Tibial nerve (tissue), 4 donors: ENCODE data around the gene TNFRSF25. TPM values are rescaled to one million over a fixed set of nuclear protein-coding genes. Genes with fewer than 3 reads are reported as not detected.

Source experiments
- DNase-seq, 2 donors: peaks; one replicate each; pipeline ENCODE4 v3.0.0-alpha.2; 2019; ENCODE audit warnings: low spot score in 2 of 2
- H3K27ac ChIP-seq, 4 donors: fragments of 200-600 bp; sonication (generic) in 3 of 4; one replicate each; pipeline ENCODE4 v1.5.1; 2017 to 2019; ENCODE audit warnings: mild to moderate bottlenecking in 1 of 4
- H3K27me3 ChIP-seq, 2 donors: fragments of 200-600 bp; sonication (generic) in 1 of 2; one replicate each; pipeline versions ENCODE4 v1.5.1 to v1.6.0; 2017 to 2019
- H3K36me3 ChIP-seq, 3 donors: fragments of 200-600 bp; sonication (generic); one replicate each; pipeline ENCODE4 v1.5.1; 2018 to 2019
- H3K4me1 ChIP-seq, 4 donors: fragments of 200-600 bp; sonication (generic) in 3 of 4; one replicate each; pipeline ENCODE4 v1.5.1; 2017 to 2019
- H3K4me3 ChIP-seq, 4 donors: fragments of 200-600 bp; sonication (generic) in 3 of 4; one replicate each; pipeline ENCODE4 v1.5.1; 2017 to 2019; ENCODE audit warnings: mild to moderate bottlenecking in 1 of 4, moderate library complexity in 1 of 4
- H3K9me3 ChIP-seq, 4 donors: fragments of 200-600 bp; sonication (generic) in 3 of 4; one replicate each; pipeline ENCODE4 v1.5.1; 2017 to 2019
- EP300 ChIP-seq, 2 donors: sonication (generic); formaldehyde crosslinking; IDR thresholded peaks; one replicate each; pipeline ENCODE4 v1.6.1; 2017; ENCODE audit warnings: antibody characterized with exemption in 2 of 2, mild to moderate bottlenecking in 1 of 2
- POLR2A ChIP-seq, 2 donors: fragments of 450-650 bp; IDR thresholded peaks; one replicate each; pipeline ENCODE4 v1.6.1; 2017; ENCODE audit warnings: antibody characterized with exemption in 2 of 2, mild to moderate bottlenecking in 2 of 2, moderate library complexity in 2 of 2
- WGBS, 2 donors: methylation state at CpG; one replicate each; pipeline ENCODE4 v1.1.5; 2018; 5-methylcytosine and 5-hydroxymethylcytosine counted together
- total RNA-seq, 4 donors: library from RNA; depleted of rRNA; stranded (reverse); fragments of >200 nt; gene quantifications; one replicate each; pipeline ENCODE4 v1.1.0, GENCODE V29; 2016
- TF ChIP-seq, protein P1 (sequence below), 5 experiments: fragments of 200-600 bp in 3 of 5; fragments of 450-650 bp in 2 of 5; sonication (generic) in 3 of 5; IDR thresholded peaks; one replicate each; pipeline ENCODE4 v1.5.1; 2016 to 2019; ENCODE audit warnings: antibody characterized with exemption in 5 of 5, mild to moderate bottlenecking in 3 of 5, moderate library complexity in 2 of 5

The TNFRSF25 gene
- total RNA-seq, 4 donors from 2014 or later, result 32.3 to 79.8 (median 53.4) TPM

DNA sequence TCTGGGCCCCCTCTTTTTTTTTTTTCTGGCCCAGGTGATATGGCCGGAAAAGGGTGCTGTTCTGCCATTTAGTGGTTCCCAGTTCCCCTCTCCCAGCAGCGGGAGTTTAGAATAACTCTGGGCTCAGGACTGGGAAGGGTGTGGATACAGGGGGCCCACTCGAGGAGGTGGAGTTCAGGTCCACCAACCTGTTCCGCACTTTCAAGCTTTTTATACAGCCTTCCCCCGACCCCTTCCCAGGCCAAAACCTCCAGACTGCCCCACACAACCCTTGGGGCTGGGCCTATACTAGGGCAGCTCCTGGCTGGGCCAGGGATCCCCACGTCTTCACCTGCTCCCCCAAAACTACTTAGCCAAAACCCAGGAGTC, 25.1 kb upstream of the TNFRSF25 start:
- peak overlapping the region in 3 of 4 donors; percentile 11 to 56 (median 53) for H3K4me3 ChIP-seq
- WGBS, 2 donors, result 51 to 56% methylated on average over 6 of the region's 6 CpGs
- H3K27ac ChIP-seq, result peak overlapping the region in 2 of 4 donors; percentile 72 to 75
- TF ChIP-seq, protein P1, sequence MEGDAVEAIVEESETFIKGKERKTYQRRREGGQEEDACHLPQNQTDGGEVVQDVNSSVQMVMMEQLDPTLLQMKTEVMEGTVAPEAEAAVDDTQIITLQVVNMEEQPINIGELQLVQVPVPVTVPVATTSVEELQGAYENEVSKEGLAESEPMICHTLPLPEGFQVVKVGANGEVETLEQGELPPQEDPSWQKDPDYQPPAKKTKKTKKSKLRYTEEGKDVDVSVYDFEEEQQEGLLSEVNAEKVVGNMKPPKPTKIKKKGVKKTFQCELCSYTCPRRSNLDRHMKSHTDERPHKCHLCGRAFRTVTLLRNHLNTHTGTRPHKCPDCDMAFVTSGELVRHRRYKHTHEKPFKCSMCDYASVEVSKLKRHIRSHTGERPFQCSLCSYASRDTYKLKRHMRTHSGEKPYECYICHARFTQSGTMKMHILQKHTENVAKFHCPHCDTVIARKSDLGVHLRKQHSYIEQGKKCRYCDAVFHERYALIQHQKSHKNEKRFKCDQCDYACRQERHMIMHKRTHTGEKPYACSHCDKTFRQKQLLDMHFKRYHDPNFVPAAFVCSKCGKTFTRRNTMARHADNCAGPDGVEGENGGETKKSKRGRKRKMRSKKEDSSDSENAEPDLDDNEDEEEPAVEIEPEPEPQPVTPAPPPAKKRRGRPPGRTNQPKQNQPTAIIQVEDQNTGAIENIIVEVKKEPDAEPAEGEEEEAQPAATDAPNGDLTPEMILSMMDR (IDR thresholded peaks at IDR 0.05), result no peak
- TF ChIP-seq POLR2A (IDR thresholded peaks at IDR 0.05) (no peak), EP300 (IDR thresholded peaks at IDR 0.05) (no peak)
- no peak for DNase-seq
- H3K27me3 ChIP-seq, result peaks cover 0 to 24% of the 10 kb centered on the region in 2 donors
- H3K4me1 ChIP-seq, result peaks cover 0 to 61% (median 14%) of the 10 kb centered on the region in 4 donors
- H3K9me3 ChIP-seq, result no peaks in the 10 kb centered on the region
- no peaks in the 10 kb centered on the region for H3K36me3 ChIP-seq

DNA sequence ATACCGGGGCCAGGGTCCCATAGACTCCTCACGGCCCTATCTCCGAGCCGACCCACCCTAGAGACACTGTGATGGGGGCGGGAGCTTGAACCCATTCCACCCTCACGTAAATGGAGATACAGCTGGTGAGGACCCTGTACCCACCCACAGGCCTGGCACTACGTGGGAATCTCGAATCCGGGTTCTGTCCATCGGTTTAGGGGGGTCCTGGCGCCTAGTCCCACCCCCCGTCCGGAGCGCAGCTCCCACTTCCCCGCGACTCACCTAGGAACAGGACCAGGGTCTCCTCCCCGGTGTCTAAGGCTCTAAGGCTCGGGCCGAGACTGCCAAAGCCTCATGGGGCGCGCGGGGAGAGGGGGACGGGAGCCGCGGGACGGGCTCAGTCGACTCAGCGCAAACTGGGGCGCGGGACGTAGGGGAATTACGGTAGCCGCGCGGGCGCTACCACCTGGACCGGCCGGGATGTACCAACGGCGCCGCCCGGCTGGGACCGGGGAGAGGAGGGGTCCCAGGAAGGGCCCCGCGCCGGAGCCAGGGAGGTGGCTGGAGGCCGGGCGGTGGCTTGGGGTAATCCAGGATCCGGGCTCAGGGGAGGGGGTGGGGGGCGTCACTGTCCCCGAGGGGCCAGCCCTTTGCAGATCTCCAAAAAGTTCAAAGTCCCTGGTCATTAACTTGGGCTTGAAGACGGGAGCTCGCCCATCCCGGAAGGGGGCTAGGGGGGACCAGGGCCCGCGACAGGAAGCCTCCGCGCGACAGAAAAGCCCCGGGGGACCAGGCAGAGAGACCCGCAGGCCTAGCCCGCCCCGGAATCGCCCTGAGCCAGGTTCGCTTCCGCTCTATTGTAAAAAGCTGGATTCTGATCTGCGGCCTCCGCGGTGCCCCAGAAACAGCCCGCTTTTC, 24.5 kb upstream of the TNFRSF25 start:
- 3 to 7% methylated on average over 53 to 70 of the region's 70 CpGs for WGBS, 2 donors
- Histone ChIP-seq H3K27me3 (peaks cover 0 to 24% of the 10 kb centered on the region in 2 donors), H3K4me1 (peaks cover 0 to 61% (median 17%) of the 10 kb centered on the region in 4 donors), H3K36me3 (no peaks in the 10 kb centered on the region), H3K9me3 (no peaks in the 10 kb centered on the region), H3K27ac (peak overlapping the region in 2 of 4 donors; percentile 72 to 75), H3K4me3 (peak overlapping the region; percentile 11 to 61 (median 54))
- no peak for TF ChIP-seq POLR2A (IDR thresholded peaks at IDR 0.05)
- TF ChIP-seq EP300 (IDR thresholded peaks at IDR 0.05), result no peak
- TF ChIP-seq, protein P1 (IDR thresholded peaks at IDR 0.05), result no peak
- no peak for DNase-seq

GRCh38 chr1:6489799-6490180, 23.8 kb upstream of the TNFRSF25 start:
- peak in 1 of 2 donors; percentile 42 for DNase-seq
- no peaks in the 10 kb centered on the region for H3K36me3 ChIP-seq
- TF ChIP-seq, protein P1 (IDR thresholded peaks at IDR 0.05), result peak; percentile 82 to 95 (median 84)
- no peak for TF ChIP-seq EP300 (IDR thresholded peaks at IDR 0.05)
- no peak for TF ChIP-seq POLR2A (IDR thresholded peaks at IDR 0.05)
- WGBS, 2 donors, result 15 to 33% methylated on average over 5 to 20 of the region's 21 CpGs
- H3K27ac ChIP-seq, result peak overlapping the region in 2 of 4 donors; percentile 72 to 75
- no peaks in the 10 kb centered on the region for H3K9me3 ChIP-seq
- H3K4me1 ChIP-seq, result peaks cover 0 to 61% (median 19%) of the 10 kb centered on the region in 4 donors
- peak overlapping the region; percentile 11 to 61 (median 54) for H3K4me3 ChIP-seq
- peaks cover 0 to 25% of the 10 kb centered on the region in 2 donors for H3K27me3 ChIP-seq

- DNase-seq, result no peak
- Histone ChIP-seq H3K36me3 (no peaks in the 10 kb centered on the region), H3K27me3 (peaks cover 0 to 29% of the 10 kb centered on the region in 2 donors), H3K4me1 (peaks cover 0 to 64% (median 19%) of the 10 kb centered on the region in 4 donors), H3K9me3 (no peaks in the 10 kb centered on the region), H3K27ac (peak overlapping the region in 1 of 4 donors; percentile 72), H3K4me3 (no peak overlapping the region)
- TF ChIP-seq, protein P1 (IDR thresholded peaks at IDR 0.05), result no peak
- 72 to 87% methylated on average over 5 to 8 of the region's 9 CpGs for WGBS, 2 donors
These were observed 23.4 kb upstream of the TNFRSF25 start for GRCh38 chr1:6489383-6489765.
